Measurements from ENCODE around the gene DIP2B.
"Not testable (repeated sequence)": the region's sequence is repeated elsewhere in the genome, so short reads cannot be mapped to it uniquely, and the experiment has no call there.

The DIP2B gene

GRCh38 chr12:50541139-50541538 is 36.4 kb downstream of the DIP2B start:
- Histone ChIP-seq H2AFZ (ENCODE audit: low read depth) (no peak overlapping the region), H3K27me3 (ENCODE audit: insufficient read depth, low read depth) (no peaks in the 10 kb centered on the region), H3K4me2 (no peak overlapping the region), H3K36me3 (ENCODE audit: insufficient read depth) (no peaks in the 10 kb centered on the region), H3K9ac (no peak overlapping the region), H3K79me2 (ENCODE audit: insufficient read depth, low read depth) (no peaks in the 10 kb centered on the region), H3K4me3 (IDR thresholded peaks at IDR 0.05; ENCODE audit: insufficient read depth, low read depth, low read length) (no peak overlapping the region), H3K27ac (no peak overlapping the region), H3K4me1 (ENCODE audit: low read depth, poor library complexity, severe bottlenecking) (peaks cover 18% of the 10 kb centered on the region), H4K20me1 (ENCODE audit: insufficient read depth) (0 out of 2 replicates have a peak, but pooled peaks cover 6% of the 10 kb centered on the region)
- TF ChIP-seq CTCF (conservative IDR thresholded peaks at IDR 0.05; ENCODE audit: low read depth, low read length) = no peak

GRCh38 chr12:50542448-50542847 is 37.7 kb downstream of the DIP2B start:
- H3K4me2 ChIP-seq = no peak overlapping the region
- no peak for TF ChIP-seq CTCF (conservative IDR thresholded peaks at IDR 0.05; ENCODE audit: low read depth, low read length)
- no peak overlapping the region for H3K4me3 ChIP-seq (IDR thresholded peaks at IDR 0.05; ENCODE audit: insufficient read depth, low read depth, low read length)
- H3K27ac ChIP-seq = peak overlapping the region; percentile 15; the same call in 1 of the 2 replicates
- 0 out of 2 replicates have a peak, but pooled peaks cover 5% of the 10 kb centered on the region for H3K79me2 ChIP-seq (ENCODE audit: insufficient read depth, low read depth)
- no peaks in the 10 kb centered on the region for H3K36me3 ChIP-seq (ENCODE audit: insufficient read depth)
- 0 out of 2 replicates have a peak, but pooled peaks cover 6% of the 10 kb centered on the region for H4K20me1 ChIP-seq (ENCODE audit: insufficient read depth)
- H2AFZ ChIP-seq (ENCODE audit: low read depth) = no peak overlapping the region
- no peak overlapping the region for H3K9ac ChIP-seq
- peaks cover 18% of the 10 kb centered on the region for H3K4me1 ChIP-seq (ENCODE audit: low read depth, poor library complexity, severe bottlenecking)
- no peaks in the 10 kb centered on the region for H3K27me3 ChIP-seq (ENCODE audit: insufficient read depth, low read depth)

GRCh38 chr12:50543188-50543587 is 38.4 kb downstream of the DIP2B start:
- H3K79me2 ChIP-seq (ENCODE audit: insufficient read depth, low read depth); H4K20me1 ChIP-seq (ENCODE audit: insufficient read depth); H3K27me3 ChIP-seq (ENCODE audit: insufficient read depth, low read depth); H3K36me3 ChIP-seq (ENCODE audit: insufficient read depth); H3K9ac ChIP-seq; H3K27ac ChIP-seq; H2AFZ ChIP-seq (ENCODE audit: low read depth); H3K4me2 ChIP-seq; H3K4me3 ChIP-seq (IDR thresholded peaks at IDR 0.05; ENCODE audit: insufficient read depth, low read depth, low read length): not testable (repeated sequence)
- H3K4me1 ChIP-seq (ENCODE audit: low read depth, poor library complexity, severe bottlenecking) = peaks cover 18% of the 10 kb centered on the region

GRCh38 chr12:50545213-50545612 is 40.4 kb downstream of the DIP2B start:
- H3K4me2 ChIP-seq = no peak overlapping the region
- no peaks in the 10 kb centered on the region for H3K27me3 ChIP-seq (ENCODE audit: insufficient read depth, low read depth)
- H3K27ac ChIP-seq = no peak overlapping the region
- H3K4me3 ChIP-seq (IDR thresholded peaks at IDR 0.05; ENCODE audit: insufficient read depth, low read depth, low read length) = no peak overlapping the region
- no peak for TF ChIP-seq CTCF (conservative IDR thresholded peaks at IDR 0.05; ENCODE audit: low read depth, low read length)
- peaks cover 5% of the 10 kb centered on the region; the same call in 1 of the 2 replicates for H3K79me2 ChIP-seq (ENCODE audit: insufficient read depth, low read depth)
- peaks cover 18% of the 10 kb centered on the region for H3K4me1 ChIP-seq (ENCODE audit: low read depth, poor library complexity, severe bottlenecking)
- no peak overlapping the region for H3K9ac ChIP-seq
- H3K36me3 ChIP-seq (ENCODE audit: insufficient read depth) = no peaks in the 10 kb centered on the region
- no peak overlapping the region for H2AFZ ChIP-seq (ENCODE audit: low read depth)
- H4K20me1 ChIP-seq (ENCODE audit: insufficient read depth) = 0 out of 2 replicates have a peak, but pooled peaks cover 6% of the 10 kb centered on the region

GRCh38 chr12:50545786-50546185 is 41.0 kb downstream of the DIP2B start:
- H3K4me2 ChIP-seq = no peak overlapping the region
- H3K79me2 ChIP-seq (ENCODE audit: insufficient read depth, low read depth) = peaks cover 5% of the 10 kb centered on the region; the same call in 1 of the 2 replicates
- H4K20me1 ChIP-seq (ENCODE audit: insufficient read depth) = 0 out of 2 replicates have a peak, but pooled peaks cover 6% of the 10 kb centered on the region
- H2AFZ ChIP-seq (ENCODE audit: low read depth) = no peak overlapping the region
- TF ChIP-seq CTCF (conservative IDR thresholded peaks at IDR 0.05; ENCODE audit: low read depth, low read length) = no peak
- no peaks in the 10 kb centered on the region for H3K36me3 ChIP-seq (ENCODE audit: insufficient read depth)
- H3K9ac ChIP-seq = no peak overlapping the region
- no peak overlapping the region for H3K27ac ChIP-seq
- no peaks in the 10 kb centered on the region for H3K27me3 ChIP-seq (ENCODE audit: insufficient read depth, low read depth)
- H3K4me1 ChIP-seq (ENCODE audit: low read depth, poor library complexity, severe bottlenecking) = peaks cover 18% of the 10 kb centered on the region
- H3K4me3 ChIP-seq (IDR thresholded peaks at IDR 0.05; ENCODE audit: insufficient read depth, low read depth, low read length) = no peak overlapping the region

All from KMS-11 (cell line).